NCI-H510A (cell line): ENCODE measurements around the gene APOBEC2.

Source experiments
- DNase-seq: peaks from one replicate; lab custom pipeline; 2025; lab: John Stamatoyannopoulos, UW

The APOBEC2 gene

DNA sequence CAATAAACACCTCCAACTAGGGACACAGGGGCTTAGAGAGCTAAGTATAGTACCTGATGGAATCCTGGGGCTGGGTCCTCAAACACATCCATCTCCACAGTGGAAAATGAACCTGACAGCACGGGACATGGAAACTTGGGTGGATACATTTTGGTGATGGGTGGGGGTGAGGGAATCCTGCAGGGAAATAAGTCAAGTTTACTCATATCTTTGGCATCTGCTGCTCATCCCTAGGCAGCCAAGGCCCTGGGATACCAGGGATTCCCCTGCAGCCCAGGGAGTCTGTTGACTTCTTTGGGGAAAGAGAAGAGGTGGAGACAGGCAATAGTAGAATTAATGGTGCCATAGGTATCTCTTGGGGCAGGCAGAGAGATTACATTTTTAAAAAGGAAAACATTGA, 6.6 kb downstream of the APOBEC2 start:
- DNase-seq = no peak

DNA sequence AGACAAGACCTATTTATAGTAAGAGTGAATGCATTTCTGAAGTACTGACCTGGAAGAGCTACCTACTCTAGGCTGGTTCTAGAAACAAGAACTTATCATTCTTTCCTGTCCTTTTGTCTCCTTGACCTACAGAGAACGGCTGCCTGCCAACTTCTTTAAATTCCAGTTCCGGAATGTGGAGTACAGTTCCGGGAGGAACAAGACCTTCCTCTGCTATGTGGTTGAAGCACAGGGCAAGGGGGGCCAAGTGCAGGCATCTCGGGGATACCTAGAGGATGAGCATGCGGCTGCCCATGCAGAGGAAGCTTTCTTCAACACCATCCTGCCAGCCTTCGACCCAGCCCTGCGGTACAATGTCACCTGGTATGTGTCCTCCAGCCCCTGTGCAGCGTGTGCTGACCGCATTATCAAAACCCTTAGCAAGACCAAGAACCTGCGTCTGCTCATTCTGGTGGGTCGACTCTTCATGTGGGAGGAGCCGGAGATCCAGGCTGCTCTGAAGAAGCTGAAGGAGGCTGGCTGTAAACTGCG, 8.3 kb downstream of the APOBEC2 start:
- no peak for DNase-seq

DNA sequence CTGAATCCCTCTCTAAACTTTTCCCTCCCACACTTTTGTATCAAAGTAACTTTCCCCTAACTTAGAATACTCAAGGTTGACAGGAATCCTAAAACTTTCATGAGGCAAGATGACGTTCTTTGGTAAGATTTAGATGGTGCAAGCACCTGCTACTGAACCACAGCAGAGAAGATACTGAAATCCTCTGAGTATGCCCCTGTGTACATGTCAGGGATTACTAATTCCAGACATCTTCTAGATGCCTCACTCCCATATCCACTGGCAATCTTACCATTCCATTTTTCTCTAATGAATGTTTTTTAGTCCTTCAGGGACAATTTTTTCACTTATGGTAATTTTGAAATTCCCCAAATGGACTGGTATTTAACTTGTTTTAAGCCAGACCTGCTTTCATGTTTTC, 9.1 kb downstream of the APOBEC2 start:
- no peak for DNase-seq

DNA sequence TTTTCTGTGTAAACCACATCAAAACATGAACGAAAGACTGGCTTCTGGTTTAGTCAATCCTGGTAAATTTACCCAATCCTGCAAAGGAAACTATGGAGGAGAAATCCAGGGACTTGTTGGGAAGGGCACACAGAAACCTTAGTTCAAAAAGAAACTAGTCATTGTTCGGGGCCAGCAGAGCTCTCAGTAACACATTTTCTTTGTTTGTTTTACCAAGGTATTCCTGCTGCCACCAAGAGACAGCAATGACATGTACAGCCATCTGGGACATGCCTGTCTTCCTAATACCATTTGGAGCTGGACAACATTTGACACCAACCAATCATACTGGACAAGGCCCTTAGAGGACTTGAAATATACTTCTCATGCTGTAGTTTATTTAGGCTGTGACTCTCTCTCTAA, 10.9 kb downstream of the APOBEC2 start:
- DNase-seq = no peak

DNA sequence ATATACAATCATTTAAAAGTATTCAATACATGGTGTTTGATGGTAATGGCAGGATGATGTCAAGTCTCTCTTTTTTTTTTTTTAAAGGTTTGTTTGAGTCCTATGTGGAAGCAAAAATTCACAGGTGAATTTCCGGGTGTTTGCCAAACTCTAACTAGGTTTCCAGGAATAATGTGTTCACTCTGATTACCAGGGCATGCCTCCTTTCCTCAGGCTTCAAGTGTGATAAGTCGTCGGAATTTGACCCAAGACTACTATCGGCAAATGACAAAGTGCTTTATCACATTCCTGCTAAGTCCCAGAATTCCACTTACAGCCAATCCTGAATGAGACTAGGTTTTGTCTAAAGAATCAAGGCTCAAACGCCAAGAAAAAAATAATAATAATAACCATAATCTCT, 11.8 kb downstream of the APOBEC2 start:
- DNase-seq = no peak

DNA sequence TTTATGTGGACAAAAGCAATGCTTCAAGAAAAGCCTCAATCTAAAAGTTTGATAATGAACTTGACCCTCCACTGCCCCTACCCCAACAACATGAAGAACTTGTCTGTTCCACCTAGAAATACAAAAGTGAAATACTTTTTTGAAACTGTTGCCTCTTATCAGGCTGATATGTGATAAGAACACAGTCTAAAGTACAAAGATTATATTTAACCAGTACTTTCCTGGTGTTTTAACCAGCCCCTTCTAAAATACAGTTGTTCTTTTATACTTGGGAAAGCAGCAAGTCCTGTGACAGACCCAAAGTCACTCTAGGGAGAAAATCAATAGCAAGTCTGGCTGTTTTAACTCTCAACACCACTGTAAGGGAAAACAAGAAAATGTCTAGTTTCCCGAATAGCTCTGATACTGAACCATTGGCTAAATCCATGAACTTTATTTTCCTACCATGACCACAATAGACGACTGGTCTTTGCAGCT, 12.6 kb downstream of the APOBEC2 start:
- DNase-seq = no peak

DNA sequence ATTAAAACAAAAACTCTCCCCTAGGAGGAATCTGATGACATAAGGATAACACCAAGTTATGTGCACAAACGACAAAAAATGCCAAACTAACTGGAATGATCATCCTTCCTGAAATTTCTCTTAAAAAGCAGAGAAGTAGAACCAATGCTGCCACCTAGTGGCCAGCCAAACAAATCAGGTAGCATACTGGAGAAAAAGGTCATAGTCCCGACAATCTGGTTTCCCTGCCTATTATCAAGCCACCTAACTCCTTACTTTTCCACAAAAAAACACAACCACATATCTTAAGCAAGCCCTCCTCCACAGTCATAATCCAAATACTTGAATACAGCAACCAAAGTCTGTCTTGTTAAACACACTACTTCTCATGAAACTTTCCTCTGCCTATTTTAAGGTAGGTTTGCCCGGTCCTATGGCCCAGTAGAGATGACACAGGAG, 13.9 kb downstream of the APOBEC2 start:
- DNase-seq = no peak

DNA sequence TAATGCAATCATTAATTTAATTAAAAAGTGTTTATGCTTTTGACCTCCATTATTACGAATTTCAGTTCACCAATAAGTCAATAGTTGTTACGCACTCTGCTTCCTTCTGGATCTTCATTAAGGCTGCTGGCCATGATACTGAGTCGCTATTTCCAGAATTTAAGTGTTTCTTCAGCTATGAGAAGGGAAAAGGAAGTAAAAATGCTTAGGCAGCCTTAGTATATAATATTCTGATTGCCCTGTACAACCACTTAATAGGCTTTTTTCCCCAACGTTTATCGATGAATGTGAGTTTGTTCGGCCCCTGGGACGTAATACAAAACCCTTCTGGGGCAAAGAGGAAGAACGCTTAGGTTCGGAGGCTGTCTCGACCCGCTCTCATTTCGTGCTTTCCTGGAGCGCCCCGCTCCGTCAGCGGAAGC, 18.5 kb downstream of the APOBEC2 start:
- DNase-seq = peak; percentile 65

DNA sequence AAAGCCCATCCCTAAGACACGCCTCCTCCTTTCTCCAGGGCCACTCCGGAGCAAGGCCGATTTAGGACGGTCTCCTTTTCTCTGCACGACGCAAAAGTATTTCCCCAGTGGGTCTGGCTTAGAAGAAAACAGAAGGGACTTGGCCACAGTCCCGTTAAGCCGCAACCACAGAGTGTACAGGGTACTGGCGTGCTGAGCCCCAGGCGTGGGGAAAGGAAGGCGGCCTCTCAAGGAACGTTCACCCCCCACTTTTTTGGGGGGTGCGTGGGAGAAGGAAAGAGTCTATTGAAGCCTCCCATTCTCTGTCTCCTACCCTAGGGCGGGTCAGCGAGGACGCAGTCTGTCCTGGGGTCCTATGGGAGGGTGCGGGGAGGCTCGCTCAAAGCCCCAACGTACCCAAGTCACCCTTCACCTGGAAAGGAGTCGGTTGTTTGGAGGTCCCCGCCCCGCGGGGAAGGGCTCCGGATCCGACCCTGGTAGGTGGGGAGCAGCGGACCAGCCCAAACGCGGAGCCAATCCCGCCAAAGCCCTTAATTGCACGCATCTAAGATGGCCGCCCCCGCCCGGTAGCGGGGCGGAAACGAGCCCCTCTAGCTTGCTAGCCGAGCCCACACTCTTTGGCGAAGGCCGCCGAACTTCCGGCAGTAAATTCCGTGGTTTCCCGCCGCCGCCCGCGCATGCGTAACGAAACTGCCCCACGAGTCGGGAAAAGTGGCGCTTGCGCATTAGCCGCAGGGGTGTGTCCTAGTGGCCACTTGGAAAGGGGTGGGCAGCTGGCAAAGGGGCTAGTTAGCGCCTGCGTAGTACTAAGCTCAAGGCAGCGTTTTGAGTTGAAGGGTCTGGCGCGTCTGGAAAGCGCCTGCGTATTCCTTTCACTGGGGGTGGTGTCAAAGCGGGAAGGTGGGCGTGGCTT, 19.2 kb downstream of the APOBEC2 start, which contains the start of gene OARD1:
Gene OARD1 (minus strand): TSS at position 434 of the 913 bp plus-strand sequence. CDS start 722 bp downstream, outside the sequence.
- DNase-seq = peak; percentile 100

DNA sequence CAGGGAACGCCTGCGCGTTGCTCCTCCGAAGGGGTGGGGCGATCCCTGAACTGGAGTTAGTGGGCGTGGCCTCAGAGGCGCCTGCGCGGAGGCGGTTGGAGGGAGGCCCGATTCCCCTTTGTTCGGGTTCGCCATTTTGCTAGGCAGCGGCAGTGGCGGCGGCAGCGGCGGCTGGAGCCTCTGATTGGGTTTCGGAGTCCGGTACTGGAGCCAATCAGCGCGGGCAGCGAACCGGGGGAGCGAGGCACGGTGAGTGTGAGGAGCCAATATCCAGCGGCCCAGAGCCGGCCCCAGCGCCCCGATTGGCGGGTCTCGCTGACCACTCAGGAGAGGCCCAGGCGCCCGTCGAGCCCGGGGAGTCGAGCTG, 19.8 kb downstream of the APOBEC2 start, which contains the start of gene NFYA:
Gene NFYA (plus strand): TSS at position 139 of the 367 bp plus-strand sequence. CDS start 6,116 bp downstream, outside the sequence.
- DNase-seq = peak; percentile 100

DNA sequence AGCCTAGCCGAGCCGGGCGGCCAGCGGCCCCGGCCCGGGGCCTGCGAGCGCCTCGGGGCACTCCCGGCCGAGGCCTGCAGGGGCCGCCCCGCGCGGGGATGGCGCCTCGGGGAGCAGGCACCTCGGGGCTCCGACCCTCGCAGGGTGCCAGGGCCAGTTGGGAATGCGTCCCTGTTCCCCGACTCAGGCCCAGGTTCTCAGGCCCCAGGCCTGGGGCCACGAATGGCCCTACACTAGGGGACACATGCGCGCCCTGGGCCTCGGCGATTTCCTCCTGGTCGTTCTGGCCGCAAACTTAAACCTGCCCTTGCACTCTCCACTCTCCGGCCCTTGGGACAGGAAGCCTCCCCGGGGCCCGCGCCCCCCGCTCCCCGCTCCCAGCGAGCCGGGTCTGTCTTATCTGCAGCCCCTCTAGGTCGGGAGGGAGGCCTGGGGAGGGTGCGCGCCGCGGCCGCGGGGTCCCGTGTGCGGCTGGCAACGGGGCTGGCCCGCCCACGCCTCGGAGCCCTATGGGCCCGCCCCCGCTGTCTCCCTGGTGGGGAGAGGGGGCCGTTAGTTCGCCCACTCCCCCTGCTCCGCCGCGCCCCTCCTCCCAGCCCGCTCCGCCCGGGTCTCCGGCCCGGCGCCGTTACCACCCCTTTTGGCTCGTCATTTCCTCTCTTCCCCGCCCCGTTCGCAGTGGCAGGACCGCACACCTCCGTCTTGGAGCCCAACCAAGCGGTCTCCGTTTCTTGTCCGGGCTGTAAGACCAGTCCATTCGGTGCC, 20.4 kb downstream of the APOBEC2 start:
- DNase-seq = peak; percentile 81

DNA sequence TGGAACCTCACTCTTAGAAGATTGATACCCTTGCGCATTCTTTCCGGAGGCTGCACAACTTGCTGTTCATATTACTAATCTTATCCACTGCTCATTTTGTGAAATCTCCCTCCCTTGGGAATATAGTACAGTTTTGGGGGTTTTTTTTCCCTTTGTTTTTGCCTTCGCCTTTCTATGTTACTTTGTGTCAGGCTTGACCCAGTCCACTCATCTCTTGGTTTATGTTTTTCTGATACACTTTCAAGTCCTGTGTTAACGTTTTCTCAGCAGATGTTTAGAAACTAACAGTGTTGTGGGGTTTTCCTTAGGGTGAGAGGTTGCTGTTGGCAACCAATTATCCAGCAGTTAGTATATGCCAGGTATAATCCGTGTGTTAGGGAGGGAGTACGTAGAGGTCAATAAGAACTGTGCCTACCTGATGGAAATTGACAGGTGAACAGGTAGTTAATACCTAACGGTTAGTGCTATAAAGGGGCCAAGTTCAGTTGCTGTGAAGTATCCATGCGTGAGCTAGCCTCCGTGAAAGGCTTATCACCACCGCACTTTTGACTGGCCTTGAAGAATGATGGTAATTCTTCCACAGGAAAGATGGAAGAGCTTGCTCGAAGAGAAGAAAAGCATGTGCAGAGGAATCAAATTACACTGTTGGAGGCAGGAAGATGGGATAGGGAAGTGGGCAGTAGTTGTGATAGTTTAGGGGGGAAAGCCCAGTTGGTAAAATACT, 21.1 kb downstream of the APOBEC2 start:
- DNase-seq = no peak

DNA sequence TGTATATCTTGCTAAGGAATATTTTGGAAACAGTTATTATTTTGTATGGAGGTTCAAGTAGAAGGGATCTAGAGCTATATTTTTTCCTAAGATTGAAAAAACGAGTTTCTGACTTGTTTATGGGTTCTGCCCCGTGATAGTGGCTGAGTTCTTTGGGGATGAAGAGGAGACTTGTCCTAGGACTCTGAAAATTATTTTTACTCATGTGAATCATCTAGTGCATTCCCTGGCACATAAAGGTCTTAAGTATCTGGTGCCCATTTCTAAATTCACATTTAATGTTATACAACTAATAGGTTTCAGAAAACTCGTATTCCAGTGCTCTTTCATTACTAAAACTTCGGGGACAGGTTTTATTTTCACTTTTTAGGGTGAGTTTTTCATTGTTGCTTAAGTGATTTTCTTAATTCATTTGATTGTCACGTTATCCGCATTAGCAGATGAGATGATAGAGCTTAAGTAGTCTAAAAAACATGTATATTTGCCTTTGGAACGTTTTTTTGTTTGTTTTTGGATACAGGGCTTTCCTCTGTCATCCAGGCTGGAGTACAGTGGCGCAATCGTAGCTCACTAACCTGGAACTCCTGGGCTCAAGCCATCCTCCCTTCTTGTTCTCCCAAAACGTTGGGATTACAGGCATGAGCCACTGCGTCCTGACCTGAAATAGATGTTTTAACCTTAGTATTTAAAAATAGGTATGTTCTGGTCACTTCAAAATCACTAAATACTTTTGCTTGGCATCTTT, 21.9 kb downstream of the APOBEC2 start:
- DNase-seq = no peak

DNA sequence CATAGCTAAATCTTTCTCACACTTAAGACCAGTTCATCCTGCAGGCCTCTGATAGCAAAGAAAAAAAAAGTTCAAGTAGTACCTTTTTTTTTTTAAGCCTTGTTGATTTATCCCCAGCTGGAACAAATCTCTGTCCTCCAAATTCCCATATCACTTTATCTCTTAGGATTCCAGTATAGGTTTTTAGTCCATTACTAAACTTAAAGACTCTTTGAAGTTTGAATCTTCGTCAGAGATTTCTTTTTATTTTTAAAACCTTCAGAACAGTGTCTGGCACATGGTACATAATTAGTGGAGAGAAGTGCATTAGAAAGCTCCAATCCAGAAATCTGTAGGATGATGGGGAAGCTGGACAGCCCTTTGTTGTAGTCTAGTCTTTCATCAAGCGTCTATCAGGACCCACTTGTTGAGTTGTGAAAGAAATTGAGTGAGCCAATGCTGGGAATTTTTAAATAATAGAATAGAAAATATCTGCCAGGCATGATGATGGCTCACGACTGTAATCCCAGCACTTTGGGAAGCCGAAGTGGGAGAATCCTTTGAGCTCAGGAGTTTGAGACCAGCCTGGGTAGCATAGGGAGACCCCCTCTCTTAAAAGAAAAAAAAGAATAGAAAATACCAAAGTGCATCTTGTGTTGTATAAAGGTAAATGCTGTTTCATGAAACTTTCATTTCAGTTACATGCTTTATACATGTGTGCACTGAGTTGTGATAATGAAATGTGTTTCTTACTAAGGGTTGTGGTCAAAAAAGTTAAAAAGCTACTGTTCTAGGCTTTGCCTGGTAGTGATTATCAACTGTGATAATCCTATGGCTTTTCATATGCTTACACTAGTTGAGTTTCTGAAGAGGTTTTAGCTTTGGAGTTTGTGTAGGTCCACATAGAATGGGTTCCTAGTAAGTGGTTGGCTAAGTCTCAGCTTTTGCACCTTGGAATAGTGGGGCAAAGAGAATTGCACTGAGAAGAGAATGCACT, 22.9 kb downstream of the APOBEC2 start:
- no peak for DNase-seq

DNA sequence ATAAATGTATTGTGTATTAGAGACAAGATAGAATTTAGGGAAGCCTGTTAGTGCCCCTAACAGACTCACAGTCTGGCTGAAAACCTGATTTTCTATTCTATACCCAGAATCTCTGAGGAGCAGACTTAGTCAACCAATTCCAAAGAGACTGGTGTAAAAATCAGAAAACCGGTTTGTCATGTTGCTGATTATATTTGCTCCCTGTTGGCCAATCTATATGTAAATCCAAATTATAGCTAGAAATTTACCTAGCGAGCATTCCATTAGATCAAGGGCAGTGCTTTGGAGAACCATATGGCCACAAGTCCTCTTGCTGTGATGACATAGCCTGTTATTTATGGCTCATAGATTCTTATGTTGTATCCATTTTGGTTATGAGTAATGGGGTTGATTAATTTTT, 24.5 kb downstream of the APOBEC2 start:
- no peak for DNase-seq

DNA sequence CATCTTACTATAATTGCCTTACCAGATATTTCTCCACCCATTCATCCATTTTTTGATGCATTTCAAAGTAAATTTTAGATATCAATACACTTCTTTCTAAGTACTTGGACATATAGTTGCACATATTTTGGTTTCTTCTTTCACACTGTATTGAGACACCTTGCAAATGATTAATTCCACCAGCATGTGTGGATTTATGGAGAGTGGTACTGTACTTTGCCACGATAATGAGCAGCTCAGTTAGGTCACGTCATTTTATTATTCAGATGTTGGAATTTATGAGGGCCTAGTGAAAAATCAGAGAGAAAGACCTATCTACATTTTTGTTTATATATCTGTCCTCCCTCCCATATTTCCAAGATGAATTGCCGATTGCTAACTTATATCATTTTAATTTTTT, 25.1 kb downstream of the APOBEC2 start:
- DNase-seq = no peak

DNA sequence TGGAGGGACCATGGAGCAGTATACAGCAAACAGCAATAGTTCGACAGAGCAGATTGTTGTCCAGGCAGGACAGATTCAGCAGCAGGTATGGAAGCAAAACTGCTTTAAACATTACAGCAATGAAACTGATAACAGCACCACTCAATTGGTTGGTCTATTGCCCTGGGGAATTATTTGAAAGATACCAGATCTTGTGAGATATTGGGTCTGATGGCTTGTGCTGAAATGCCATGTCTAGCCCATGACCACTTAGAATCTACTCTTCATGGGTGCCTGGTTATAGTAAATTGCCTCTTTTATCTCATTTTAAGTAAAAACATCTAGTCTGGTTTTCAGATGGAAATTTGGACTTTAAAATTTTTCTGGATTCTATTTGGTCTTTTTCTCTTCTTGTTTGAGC, 26.1 kb downstream of the APOBEC2 start:
- no peak for DNase-seq

DNA sequence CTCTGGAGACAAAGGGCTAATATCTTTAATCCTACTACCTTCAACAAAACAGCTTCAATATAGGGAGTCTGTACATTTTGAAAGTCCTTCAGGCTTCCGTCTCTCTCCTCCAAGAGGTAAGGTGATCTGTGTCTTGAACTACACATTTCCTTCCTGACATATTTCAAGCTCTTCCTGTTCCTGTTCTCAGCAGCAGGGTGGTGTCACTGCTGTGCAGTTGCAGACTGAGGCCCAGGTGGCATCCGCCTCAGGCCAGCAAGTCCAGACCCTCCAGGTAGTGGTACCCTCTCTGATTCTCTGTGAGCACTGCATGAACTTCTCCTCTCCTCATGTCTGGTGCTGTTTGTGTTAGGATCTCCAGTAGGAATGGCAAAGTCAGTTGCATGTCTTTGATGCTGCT, 27.6 kb downstream of the APOBEC2 start:
- DNase-seq = no peak

DNA sequence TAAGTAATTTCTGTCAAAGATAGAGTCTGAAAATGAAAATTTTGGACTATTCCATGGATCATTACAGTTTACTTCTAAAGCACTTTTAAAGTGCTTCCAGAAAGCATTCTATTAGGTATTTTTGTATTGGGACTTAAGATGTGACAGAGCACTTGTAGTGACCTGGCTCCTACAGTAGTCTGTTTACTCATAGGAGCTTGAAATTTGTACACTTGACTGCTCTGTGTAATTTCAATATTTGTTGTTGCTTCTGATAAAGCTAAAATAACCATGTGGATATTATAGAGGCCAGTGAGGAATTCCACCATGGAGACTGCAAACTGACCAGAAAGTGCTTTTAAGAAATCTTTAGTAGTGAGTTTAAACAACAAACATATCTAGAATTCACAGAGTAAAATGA, 30.1 kb downstream of the APOBEC2 start:
- no peak for DNase-seq

DNA sequence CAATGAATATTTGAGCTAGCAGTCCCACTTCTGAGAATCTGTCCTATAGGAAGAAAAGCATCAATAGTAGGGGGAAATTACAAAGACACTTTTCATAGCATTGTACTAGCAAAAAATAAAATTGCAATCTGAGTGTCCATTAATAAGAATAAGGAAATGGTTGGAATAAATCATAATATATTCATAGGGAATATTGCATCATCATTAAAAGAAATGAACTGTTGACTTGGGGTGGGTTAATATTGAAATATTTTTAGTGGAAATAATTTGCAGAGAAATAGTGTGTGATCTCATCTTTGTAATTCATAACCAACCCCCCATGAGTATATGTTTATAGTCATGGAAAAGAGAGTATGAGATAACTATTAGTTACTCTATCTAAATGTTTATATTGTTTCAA, 32.2 kb downstream of the APOBEC2 start:
- no peak for DNase-seq
